RPMI7951 (cell line): ENCODE measurements around the gene CFAP53. TPM values are rescaled to one million over a fixed set of nuclear protein-coding genes. Genes with fewer than 3 reads are reported as not detected.
"Not testable (repeated sequence)": the region's sequence is repeated elsewhere in the genome, so short reads cannot be mapped to it uniquely, and the experiment has no call there.

Experiments used
- DNase-seq: peaks from one replicate; pipeline ENCODE4 v3.0.0-alpha.2; 2012; ENCODE audit warnings: low read depth
- total RNA-seq: library from RNA; depleted of rRNA; stranded (reverse); fragments of >200 nt; shearing (Covaris generic); gene quantifications from 2 replicates; pipeline ENCODE4 v1.2.3, GENCODE V29; 2014

The CFAP53 gene
- total RNA-seq, 1 experiment from 2014 or later = 0.36 TPM

DNA sequence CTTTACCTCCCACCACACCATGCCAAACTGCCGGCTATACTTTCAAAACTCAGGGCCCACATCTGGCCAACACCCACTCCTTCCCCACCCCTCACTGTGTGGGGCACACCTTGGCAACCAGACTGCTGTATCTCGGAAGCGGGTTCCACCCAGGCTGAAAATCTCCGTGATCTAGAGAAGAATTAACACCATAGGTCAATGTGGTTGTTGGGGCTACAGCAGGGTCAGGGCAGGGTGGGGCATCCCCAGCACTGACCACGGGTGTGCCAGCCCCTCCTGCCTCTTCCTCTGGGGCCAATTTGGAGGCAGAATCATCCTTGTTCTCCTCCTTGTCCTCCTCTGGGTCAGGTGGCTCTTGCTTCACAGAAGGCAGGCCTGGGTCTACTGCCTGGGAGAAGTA, 6.3 kb upstream of the CFAP53 start:
- no peak for DNase-seq

DNA sequence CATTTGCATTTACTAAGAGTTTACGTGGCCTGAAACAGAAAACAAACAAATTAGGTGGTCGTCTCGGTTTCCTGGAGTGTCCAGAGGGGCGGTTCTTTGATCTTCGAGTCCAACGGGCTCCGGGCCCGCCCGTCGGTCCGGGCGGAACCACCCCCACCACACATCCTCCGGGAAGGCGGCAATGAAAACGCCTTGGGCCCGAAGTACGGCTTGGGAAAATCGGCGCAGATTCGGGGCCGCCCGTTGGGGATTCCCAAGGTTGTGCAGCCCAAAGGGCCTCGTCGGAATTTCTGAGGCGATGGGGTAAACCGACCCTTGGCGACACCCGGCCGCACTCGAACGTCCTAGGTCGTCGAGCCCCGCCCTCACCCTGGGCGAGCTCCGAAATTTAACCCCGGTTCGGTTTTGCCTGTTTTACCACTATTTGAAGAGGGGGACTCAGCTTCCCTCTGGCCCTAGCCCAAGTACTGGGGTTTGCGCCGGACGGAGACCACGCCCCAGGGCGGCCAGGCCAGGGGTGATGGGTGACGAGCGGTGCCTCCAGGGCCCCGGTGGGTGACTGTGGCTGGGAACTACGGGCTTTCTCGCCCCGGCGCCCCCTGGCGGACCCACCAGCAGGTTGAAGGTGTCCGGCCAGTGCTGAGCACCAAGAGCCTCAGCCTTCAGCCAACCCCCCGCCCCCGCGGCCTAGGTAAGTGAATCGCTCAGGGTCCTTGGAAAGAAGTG, 1.9 kb upstream of the CFAP53 start:
- no peak for DNase-seq

DNA sequence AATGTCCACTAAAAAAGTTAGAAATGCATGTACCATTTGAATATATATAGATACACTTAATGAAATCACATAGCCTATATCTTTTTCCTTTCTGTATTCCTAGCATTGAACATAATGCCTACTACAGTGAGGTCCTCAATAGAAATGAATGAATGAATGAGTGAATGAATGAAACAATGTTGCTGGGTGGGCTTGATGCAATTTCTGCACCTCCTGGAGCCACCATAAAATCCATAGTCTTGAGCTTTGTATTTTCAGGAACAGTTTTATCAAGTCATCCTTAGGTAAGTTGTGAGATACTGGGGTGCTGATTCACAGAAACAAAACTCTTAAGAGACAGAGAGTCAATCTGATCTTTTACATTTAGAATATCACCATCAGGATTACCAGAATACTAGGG, 3.3 kb downstream of the CFAP53 start:
- DNase-seq = no peak

DNA sequence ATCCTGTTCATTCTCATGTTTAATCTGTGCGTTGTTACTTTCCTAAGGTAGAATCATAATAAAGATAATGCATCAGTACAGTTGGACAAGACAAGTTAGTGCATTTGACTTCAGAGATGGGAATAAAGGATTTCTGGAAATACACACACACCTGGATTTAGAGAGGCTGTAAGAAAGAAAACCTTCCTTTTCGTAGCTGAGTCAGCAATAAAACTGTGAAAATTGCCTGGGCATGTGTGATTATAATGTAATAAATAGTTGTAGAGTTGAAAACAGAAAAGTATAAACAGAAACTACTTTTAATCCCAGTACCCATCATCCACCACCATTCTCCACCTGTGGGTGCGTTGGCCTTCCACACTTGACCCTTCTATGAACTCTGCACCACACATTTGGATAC, 15.4 kb downstream of the CFAP53 start:
- DNase-seq = no peak

DNA sequence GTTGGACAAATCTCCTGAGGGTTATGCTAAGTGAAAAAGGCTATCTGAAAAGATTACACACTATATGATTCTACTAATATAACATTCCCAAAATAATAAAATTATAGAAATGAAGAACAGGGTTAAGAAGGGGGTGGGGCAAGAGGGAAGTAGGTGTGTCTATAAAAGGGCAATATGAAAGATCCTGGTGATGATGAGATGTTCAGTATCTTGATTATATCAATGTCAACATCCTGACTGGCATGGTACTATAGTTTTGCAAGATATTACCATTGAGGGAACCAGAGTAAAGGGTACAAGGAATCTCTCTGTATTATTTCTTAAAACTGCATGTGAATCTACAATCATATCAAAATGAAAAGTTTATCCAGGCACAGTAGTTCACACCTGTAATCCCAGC, 16.7 kb downstream of the CFAP53 start:
- no peak for DNase-seq

DNA sequence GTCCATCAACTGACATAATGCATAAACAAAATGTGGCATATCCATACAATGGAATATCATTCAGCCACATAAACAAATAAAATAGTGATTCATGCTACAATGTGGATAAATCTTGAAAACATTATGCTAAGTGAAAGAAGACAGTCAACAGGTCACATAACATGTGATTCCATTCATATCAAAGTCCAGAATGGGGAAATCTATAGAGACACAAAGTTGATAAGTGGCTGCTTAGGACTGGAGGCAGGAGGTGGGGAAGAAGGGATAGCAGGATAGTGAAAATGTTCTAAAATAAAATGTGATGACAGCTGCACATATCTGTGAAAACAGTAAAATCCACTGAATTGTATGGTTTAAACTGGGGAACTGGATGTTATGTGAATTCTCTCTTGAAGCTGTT, 18.7 kb downstream of the CFAP53 start:
- DNase-seq = no peak

DNA sequence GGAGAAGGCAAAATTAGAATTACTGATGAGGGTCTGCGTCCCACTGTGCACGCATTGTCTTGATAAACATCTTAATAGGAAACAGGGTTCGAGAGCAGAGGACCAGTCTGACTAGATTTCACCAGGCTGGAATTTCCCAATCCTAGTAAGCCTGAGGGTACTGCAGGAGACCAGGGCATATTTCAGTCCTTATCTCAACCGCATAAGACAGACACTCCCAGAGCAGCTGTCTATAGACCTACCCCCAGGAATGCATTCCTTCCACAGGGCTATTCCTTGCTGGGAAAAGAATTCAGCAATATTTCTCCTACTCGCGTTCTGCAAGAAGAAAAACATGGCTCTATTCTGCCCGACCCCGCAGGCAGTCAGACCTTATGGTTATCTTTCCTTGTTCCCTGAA, 24.5 kb downstream of the CFAP53 start:
- DNase-seq = not testable (repeated sequence)

DNA sequence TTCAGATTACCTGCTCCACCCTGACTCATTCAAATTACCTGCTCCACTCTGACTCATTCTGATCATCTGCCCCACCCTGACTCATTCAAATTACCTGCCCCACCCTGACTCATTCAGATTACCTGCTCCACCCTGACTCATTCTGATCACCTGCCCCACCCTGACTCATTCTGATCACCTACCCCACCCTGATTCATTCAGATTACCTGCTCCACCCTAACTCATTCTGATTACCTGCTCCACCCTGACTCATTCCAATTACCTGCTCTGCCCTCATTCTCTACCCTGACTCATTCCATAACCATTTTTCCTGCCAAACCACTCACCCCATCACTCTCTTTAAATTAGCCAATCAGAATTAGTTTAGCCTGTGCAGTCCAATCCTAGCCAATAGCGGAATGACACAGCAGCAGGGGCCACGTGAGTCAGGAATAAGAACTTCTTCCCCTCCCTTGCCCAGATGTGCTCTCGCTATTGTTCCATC, 26.2 kb downstream of the CFAP53 start:
- peak; percentile 5 for DNase-seq

DNA sequence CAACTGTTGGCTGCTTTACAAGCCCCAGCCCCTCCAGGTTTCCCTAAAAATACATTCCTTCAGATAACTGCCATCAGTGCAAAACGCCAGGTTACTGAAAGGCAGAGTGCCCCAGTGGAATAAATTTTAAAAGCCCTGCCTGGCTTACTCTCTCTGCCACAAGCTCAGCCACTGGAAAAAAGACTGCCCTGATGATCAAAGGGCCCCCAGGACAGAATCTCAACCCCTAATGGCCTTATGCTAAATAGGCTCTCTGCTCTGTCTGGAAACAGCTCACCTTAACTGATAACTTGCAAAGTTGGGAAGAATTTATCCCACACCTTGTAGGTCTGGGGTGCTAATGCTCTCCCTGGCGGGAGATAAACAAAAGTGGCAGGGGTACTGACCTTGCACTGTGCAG, 33.9 kb downstream of the CFAP53 start:
- no peak for DNase-seq

DNA sequence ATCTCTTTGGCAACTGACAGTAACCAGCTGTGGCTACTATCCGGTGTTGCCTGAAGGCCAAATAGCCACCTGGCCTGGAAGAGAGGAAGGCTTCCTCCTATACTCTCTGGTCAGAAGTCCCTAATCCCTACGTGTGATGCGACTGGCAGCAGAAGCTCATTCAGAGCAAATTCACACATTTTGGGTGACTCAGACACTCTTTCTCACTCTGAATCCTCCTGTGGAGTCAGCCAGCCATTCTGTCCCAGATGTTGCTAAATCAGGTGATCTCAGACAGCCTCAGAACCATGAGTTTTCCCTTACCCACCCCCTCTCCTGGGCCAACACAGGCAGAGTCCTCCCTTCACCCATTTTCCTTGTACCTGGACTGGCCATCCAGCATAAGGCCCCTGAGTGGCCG, 34.7 kb downstream of the CFAP53 start:
- no peak for DNase-seq

DNA sequence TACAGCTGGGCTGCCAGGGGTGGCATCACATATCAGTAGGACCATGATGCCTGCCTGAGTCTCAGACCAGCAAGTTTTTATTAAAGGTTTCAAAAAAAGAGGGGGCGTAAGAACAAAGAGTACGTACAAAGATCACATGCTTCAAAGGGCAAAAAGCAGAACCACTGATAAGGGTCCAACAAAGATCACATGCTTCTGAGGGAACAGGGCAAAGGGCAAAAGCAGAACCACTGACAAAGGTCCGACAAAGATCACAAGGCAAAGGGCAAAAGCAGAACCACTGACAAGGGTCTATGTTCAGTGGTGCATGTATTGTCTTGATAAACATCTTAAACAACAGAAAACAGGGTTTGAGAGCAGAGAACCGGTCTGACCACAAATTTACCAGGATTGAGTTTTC, 46.0 kb downstream of the CFAP53 start:
- DNase-seq = not testable (repeated sequence)

DNA sequence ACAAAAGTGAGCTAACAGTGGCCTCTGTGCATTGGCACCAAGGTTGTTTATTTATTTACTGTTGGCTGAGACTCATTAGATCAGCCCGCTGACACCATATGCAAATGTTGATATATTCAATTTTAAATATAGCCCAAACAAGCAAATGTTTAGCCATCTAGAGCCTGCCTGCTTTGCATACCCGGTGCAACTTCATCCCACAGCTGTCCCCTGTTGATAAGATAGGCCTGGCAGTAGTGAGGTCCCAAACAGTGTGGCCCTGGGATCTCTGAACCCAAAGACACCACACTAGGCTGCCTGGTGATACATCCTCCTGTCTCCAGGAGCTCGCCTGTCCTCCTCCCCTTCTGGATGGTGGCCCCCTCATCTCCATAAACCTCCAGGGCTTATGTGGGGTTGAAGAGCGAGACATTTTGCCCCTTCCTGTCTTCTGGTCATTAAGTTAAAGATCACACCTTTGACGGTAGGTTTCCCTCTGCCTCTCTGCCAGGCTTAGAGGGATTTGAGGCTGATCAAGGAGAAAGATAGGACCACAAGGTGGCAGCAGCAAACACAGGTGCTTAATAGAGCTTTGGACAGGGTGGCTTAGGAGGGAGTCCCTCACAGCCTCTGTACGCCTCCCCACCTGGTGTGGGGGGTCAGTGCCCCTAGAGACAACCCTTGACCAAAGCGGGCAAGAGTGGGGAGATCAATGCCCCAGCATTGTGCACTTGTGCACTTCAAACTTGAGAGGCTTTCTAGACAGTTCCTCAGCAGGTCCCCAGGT, 47.7 kb downstream of the CFAP53 start:
- peak; percentile 6 for DNase-seq

DNA sequence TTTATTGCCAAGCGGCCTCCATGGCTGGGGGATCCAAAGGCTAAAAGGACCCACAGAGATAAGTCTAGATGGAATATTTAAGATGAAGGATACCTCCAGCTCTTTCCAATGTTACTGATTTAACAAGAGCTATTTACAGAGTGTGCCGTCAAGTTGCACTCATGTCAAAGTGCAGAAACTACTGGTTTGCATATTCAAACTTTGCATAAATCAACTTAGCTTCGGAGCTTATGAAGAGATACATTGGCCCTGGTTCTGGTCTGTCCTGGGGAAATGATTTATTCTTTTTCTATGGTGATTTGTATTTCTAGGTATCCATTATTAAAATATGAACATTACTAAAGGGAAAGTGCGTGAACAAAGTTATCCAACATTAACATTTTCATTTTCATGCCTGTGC, 57.0 kb downstream of the CFAP53 start:
- no peak for DNase-seq

DNA sequence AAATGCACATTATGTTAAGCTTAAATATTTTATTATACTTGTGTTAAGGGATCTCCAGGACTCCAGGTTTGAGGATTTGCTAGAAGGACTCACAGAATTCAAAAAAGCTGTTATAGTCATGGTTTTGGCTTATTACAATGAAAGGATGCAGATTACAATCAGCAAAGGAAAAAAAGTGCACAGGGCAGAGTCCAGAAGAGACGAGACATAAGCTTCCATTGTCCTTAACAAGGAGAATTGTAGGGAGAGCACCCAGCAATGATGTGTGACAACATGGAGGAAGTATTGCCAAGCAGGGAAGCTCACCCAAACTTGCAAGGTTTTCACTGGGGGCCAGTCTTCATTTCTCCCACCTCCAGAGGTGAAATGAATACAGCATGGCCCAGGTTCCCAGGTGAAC, 58.6 kb downstream of the CFAP53 start:
- DNase-seq = no peak

DNA sequence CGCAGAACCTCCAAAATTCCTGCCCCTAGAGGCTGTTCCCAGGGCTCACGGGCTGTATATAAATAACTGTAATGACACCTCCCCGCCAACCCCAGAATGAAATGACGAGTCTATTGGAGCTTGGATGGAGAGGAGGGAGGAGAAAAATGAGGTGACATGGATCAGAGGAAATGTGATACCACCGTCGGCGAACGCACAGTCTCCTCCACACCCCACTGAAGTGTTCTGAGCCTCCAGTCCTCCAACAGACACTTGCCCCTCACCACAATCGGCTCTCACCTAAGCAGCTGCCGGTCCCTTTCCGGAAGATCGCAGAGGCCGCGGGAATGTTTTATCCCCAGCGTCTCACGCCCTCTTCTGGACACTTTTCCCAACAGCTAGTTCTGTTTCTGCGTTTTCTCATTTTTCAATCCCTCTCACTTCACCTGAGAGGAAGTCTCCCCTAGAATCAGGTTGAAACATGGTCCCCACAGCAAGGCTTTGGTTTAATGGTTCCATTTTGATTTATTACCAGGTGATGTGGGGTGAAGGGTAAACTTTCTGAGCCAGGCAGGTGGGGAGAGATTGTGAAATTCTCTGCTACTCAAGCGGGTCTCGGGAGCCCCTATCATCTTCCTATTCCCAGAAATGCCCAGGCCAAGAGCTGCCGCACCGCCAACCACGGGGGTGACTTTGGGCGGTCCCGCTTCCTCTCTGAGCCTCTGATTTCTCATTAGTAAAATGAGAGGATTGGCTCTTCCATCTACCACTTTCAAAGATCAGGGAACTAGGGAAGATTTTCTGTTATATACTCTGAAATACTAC, 62.3 kb downstream of the CFAP53 start:
- peak; percentile 15 for DNase-seq

DNA sequence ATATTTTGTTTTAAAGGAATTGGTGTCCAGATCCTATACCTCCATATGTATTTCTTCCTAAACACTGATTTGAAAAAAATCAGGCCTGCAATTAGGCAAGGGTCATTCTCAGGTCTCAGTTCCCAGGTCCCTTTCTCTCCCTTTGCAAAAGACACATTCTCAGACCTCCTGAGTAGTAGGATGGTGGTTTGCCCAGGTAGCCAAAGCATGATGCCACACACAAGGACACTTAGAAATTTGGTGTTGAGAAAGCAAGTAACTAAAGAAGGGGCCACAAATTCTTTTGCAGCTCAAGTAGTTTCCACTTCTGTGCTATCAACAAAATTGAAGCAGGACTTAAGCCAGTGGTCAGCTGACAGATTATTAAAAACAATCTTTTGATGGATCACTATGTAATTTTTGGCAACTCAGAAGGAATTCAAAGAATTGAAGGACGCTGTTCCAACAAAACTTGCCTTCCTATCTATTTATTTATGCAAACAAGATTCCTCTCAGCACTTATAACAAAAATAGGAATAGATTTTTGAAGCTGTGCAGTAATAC, 64.7 kb downstream of the CFAP53 start:
- no peak for DNase-seq

DNA sequence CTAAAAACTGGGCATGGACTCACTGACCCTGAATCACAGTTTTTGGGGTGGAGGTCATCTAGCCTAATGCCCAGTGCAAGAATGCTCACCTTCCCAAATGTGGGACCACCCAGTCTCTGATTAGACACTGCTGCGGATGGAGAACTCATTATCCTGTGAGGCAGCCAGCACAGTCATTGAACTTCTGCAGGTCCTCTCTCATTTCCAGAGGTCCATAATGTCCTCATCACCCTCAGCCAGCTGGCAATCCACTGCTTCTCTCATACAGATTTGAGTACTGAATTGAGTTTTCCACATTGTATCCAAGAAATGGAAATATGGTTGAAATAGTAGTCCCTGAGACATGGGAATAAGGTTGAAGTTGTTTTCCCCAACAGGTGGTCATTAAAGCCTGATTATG, 66.4 kb downstream of the CFAP53 start:
- DNase-seq = no peak

DNA sequence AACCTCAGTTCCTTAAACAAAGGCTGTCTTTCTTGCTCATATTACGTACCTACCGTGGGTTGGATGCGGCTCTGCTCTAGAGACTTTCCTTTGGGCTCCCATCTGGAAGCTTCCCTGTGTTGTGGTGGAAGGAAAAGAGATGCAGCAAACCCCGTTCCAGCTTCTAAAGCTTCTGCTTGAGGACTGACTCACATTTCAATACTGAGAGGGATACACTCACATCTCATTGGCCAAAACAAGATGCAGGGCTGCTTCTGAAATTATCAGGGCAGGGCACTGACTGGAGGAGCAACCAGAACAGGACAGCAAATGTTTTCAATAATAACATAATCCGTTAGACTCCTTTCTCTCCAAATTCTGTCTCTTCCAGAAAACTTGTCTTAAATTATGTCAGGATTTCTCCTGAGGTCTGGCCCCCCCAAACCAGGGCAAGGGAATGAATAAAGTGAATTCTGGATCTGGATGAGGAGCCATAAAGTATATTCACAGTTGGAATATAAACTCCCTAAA, 66.9 kb downstream of the CFAP53 start:
- DNase-seq = no peak

DNA sequence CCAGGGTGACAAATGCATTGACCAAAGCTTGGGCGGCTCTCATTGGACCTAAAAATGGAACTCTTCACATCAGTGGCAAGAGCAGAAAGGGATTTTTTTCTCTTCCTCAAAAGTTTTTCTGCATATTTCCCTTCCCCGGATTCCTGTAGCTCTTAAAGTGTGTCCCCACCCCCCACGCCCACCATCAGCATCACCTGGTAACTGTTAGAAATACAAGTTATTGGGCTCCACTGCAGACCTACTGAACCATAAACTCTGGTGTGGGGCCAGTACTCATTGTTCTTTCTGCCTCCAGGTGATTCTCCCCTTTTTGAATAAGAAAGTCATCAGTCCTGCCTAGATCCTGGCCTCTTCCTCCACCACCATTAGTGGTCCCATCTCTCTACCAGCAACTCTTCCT, 70.0 kb downstream of the CFAP53 start:
- DNase-seq = no peak

DNA sequence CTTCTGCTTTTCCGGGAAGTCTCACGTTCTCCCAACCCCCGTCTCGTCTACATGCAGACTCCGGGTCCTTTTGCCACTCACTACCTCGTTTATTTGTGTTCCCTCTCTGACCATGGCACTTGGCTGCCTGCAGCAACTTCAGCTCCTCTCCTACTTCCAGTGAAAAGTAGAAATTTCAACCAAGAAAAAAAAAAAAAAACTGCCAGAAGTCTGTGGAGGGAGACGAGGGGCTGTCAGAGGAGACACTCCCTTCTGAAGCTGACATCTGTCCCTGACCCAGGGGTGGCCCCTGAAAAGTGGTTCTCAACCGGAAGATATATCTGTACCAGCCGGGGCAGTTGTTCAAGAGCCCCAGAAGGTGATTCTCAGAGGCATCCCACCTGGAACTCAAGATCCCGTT, 70.6 kb downstream of the CFAP53 start:
- DNase-seq = no peak

DNA sequence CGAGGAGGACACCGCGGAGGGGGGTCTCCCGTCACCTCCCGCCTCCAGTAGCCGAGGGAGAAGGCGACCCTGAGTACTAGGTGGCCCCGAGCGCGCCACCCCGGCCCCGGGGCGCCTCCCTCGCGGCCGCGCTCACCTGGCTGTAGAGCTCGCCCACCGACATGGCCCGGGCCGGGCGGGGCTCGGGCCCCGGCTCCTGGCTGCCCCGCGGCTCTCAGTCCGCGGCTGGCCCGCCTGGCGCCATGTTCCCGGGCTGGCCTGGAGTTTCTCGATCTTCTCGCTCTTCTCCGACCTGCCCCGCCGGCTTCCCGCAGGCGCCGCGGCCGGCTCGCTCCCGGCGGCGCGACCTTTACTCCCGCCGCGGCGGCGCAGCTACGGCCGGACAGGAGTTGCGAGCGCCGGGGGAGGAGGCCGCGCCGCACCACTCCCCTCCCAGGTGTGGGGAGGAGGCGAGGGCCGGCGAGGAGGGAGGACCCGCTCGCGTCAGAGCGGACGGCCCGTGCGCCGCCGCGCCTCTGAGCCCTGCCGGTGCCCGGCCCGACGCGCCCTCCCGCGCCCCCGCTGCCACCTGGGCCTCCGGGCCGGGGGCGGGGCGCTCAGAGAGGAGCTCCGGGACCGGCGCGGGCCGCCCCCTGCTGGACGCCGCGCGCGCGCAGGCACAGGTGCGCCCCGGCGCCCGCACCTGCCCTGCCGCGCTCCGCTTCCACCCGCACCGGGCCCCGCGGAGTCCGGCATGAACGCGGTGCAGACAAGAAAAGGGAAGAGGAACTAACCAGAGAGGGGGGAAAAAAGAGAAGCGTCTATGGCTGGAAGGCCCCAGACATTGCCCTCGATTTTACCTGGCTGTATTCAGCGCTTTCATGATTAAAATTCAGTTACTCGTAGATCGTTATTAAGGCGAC, 71.4 kb downstream of the CFAP53 start, which contains the start of gene MYO5B:
Gene MYO5B (minus strand): TSS at position 517 of the 902 bp plus-strand sequence. CDS start 354 bp downstream, at position 163.
- DNase-seq = no peak
